ENCODE results near the gene SDHAF2.
"Not testable (repeated sequence)": the region's sequence is repeated elsewhere in the genome, so short reads cannot be mapped to it uniquely, and the experiment has no call there.

SDHAF2 gene

DNA sequence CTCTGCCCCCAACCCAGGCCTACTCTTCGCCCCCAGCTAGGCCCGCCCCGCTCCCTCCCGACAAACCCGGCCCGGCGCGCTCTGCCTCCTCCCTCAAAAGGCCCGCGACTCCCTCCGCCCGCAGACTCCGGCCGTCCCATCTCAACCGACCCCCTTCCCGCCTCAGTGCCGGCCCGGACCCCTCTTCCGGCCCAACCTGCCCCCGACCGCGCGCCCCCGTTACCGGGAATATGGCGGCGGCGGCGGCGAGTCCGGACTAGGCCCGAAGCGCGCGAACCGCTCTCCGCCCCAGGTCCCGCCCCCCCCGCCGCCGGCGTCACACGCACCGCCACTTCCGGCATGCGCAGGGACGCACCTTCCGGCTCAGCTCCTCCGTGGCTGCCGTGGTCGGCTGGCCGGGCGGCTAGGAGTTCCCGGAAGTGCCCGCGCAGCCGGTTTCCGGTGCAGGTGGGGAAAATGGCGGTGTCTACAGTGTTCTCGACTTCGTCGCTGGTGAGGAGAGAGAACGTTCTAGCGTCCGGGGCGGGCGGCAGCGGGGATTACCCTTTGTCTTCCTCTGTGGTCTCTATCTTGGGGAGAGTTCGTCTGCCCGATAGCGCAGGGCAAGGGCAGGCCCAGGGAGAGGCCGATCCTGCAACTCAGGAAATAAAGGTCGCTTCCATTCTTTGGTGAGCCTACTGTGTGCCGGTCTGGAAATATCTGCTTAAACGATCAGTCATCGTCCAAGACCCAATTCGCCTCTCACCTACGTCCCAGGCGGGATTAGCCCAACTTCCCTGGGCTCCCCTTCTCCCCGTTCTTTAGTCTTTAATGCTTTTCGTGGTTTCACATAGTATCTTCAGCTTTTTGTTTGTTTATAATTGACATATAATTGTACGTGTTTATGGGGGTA lies at the start of gene SDHAF2, which contains the start of gene CPSF7:
TSS of gene SDHAF2 (plus strand) at position 434 of the 892 bp plus-strand sequence. CDS start at position 457, 23 bp downstream.
TSS of gene CPSF7 (minus strand) at position 285 of the 892 bp plus-strand sequence. CDS start 740 bp downstream, outside the sequence.
- peak; percentile 92 to 94 for DNase-seq (ENCODE audit: low read depth in 2 of 2, low spot score in 1 of 2)

DNA sequence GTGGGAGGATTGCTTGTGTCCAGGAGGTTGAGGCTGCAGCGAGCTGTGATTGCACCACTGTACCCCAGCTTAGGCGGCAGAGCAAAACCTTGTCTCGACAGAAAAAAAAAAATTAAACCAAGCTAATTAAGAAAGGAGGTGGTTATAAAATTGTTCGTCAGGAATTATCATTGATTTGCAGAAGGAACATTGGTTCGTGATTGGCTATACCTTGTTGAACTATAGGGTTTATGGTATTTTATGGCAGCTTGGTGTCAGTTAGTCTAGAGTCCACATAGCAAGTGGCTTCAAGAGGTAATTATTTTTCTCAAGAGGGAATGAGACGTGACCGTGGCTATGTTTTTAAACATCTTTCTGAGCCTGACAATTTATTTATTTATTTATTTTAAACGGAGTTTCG lies 49.0 kb upstream of the SDHAF2 start:
- no peak for DNase-seq (ENCODE audit: low read depth in 2 of 2, low spot score in 1 of 2)

DNA sequence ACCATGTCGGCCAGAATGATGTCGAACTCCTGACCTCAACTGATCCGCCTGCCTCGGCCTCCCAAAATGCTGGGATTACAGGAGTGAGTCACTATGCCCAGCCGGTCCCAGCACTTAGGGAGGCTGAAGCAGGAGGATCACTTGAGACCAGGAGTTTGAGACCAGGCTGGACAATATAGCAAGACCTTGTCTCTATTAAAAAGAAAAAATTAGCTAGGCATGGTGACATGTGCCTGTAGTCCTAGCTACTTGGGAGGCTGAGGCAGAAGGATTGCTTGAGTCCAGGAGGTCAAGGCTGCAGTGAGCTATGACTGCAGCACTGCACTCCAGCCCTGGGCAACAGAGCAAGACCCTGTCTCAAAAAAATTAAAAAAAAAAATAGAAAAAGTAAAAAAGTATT lies 46.1 kb upstream of the SDHAF2 start:
- not testable (repeated sequence) for DNase-seq (ENCODE audit: low read depth in 2 of 2, low spot score in 1 of 2)

DNA sequence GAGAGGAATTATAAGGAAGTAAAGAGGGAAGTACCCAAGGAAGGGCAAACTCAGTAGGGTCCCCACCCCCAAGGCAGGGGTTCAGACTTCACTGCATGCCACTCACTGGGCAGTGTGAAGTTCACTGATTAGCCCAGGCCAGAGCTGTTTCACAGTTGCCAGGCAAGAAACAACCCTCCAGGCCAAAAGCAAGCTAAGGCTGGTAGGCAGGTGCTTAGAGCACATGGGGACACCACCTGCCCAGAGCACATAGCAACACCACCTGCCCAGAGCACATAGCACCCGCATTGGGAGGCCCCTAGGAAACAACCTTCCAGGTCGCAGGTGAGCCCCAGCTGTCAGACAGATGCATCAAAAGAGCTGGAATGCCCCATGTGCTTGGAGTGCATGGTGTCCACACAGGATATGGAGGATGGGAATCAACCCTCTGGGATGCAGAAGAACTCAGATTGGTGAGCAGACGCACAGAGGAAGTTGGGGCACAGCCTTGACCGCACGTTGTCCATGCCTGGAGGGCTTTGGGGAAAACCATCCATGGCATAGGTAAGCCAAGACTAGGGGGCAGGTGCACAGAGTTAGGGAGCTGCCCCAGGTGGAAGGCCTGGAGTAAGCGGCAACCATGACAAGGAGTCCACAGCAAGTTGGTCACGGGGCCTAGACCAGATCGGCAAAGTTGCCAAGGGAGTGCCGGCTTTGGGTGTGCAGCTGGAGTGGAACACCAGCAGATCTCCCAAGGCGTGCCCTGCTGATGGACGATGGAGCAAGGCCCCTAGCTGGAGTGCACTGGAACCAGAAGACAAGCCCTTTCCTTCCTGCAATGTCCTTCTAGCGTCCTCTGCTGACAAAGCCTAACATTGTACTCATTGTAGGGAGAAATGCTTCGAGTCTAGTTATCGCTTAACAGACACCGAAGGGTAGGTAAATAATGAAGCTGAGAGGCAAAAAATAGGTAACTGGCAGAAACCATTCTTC lies 45.4 kb upstream of the SDHAF2 start:
- DNase-seq (ENCODE audit: low read depth in 2 of 2, low spot score in 1 of 2), result no peak

DNA sequence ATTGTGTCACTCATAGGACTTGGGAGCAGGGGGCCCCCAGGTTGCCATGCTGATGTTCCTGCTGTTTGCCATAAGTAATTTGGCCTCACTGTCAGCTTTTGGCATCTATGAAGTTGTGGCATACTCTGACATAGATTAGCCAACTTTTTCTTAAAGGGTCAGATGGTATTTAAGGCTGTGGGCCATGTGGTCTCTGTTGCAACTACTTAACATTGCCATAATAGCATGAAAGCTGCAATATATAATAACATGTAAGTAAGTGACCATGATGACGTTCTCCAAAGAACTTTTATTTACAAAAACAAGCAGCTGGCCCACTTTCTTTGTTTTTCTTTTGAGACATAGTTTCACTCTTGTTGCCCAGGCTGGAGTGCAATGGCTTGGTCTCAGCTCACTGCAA lies 39.8 kb upstream of the SDHAF2 start:
- no peak for DNase-seq (ENCODE audit: low read depth in 2 of 2, low spot score in 1 of 2)

DNA sequence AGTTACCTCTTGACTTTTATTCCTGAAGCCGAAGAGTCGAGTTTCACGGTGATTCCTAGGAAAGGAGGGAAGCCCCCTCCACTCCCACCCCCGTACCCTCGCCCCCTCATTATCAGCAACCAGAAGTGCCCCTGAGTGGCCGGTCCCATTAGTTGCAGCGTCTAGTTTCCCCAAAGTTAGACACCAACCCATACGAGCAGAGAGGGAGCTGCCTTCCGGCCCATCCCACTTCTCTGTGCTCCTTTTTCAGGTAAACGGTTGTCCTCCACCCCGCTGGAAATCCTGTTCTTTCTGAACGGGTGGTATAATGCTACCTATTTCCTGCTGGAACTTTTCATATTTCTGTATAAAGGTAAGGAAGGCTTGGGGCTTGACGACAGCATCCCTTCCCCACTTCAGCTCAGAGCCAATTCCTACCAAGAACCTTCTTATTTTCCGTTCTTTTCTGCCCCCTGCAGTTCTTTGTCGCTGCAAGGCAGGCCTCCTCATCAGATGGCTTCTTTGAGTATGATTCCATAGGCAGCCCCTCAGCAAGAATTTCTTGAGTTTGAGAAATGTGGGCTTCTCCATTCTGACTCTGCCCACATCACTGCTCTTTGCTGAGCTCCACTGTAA lies 36.8 kb upstream of the SDHAF2 start:
- no peak for DNase-seq (ENCODE audit: low read depth in 2 of 2, low spot score in 1 of 2)

DNA sequence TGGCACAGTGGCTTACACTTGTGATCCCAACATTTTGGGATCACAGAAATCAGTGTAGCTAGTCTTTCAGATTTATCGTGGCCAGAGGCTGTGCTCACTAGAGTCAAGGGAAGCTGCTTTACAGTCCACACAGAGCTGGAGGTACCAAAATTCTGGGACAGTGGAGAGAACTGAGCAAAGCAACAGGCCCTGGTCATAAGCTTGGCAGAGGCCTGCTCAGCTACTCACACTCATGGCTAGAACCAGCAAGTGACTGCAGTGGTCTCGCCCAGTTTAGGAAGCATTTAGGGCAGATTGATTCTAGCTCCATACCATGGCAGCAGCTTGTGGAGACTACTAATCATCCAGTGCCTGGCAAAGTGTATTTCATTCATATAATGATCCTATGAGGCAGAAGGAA lies 28.8 kb upstream of the SDHAF2 start:
- no peak for DNase-seq (ENCODE audit: low read depth in 2 of 2, low spot score in 1 of 2)

DNA sequence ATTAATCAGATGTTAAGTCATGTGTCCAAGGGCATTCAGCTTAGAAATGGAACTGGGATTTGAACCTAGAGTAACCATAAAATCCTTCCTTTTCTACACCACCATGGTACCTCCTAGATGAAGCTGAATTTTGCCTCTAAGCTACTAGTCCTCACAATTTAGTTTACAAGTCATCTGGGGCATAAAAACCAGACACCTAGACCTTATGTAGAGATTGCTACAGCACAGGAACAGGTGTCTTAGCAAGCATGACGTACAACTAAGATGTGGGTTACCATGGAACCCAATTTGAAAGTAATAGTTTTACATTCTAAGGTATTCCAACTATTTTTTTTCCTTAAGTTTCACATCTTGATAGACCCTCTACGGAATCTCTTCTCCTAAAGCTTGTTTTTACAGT lies 28.4 kb upstream of the SDHAF2 start:
- no peak for DNase-seq (ENCODE audit: low read depth in 2 of 2, low spot score in 1 of 2)

DNA sequence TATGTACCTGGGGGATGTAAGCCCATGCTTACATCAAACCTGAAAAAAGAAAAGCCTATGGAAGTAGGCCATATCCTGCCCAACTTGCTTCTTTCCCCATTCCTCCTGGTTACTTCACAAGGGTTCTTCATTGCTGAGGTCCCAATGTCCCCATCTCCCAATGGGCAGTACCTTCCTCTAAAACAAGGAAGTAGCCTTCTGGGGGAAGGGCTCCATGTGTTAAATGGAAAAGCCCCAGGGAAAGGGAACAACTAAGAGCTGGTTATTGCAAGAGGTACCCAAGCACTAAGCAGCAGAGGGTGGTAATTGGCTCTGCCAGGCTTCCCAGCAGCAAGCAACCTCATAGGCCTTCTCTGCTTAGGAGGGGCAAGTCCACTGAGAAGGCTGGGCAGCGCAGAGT lies 26.3 kb upstream of the SDHAF2 start:
- DNase-seq (ENCODE audit: low read depth in 2 of 2, low spot score in 1 of 2), result no peak

DNA sequence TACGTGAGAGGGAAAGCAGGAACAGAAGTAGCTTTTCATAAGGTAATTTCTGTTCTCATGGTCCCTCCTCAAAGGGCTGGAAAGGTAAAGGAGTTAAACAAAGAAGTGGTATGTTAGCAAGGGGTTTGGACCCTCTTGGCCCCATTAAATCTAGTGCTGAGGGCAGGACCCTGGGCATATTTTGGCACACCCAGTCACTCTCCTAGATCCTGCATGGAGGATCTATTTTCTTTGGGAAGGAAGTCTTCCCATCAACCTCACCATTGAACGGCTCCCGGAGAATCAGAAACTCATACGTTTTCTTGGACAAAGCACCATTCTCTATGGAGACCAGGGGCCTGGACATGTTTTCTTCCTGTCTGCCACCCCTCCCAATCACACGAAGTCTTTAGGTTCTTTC lies 25.8 kb upstream of the SDHAF2 start:
- DNase-seq (ENCODE audit: low read depth in 2 of 2, low spot score in 1 of 2), result no peak

DNA sequence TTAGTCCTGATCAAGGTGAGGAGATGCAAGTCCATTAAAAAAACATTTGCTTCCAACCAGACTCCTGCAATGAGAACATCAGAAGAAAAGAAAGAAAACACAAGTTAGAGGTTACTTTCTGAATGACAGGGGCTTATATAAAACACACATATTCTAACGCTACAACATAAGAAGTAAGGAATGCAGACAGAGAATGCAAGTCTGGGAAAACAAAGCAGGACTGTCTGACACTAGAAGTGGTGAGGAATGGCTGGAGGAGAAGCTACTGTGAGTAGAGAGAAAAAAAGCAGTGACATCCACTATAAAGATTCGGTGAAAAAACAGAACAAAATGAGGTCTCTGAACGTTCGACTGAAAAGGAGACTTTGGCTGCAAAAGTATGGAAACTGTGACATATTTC lies 25.3 kb upstream of the SDHAF2 start:
- DNase-seq (ENCODE audit: low read depth in 2 of 2, low spot score in 1 of 2), result no peak

DNA sequence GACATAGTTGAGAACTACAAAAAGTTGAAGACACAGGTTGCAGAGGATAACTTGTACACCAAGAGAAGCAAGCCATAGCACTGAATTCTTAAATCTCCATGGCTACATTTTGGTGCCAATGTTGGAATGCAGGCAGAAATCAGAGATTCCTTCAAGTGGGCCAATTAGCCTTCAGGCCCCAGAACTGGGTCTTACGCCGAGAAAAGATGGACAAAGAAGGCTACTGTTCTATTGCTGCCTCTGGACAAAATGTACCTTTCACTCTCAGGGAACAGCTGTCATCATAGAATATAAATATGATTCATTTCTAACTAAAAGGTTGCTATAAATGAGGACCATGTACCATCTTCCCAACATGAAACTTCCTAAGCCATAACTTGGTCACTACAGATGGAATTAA lies 23.9 kb upstream of the SDHAF2 start:
- no peak for DNase-seq (ENCODE audit: low read depth in 2 of 2, low spot score in 1 of 2)

DNA sequence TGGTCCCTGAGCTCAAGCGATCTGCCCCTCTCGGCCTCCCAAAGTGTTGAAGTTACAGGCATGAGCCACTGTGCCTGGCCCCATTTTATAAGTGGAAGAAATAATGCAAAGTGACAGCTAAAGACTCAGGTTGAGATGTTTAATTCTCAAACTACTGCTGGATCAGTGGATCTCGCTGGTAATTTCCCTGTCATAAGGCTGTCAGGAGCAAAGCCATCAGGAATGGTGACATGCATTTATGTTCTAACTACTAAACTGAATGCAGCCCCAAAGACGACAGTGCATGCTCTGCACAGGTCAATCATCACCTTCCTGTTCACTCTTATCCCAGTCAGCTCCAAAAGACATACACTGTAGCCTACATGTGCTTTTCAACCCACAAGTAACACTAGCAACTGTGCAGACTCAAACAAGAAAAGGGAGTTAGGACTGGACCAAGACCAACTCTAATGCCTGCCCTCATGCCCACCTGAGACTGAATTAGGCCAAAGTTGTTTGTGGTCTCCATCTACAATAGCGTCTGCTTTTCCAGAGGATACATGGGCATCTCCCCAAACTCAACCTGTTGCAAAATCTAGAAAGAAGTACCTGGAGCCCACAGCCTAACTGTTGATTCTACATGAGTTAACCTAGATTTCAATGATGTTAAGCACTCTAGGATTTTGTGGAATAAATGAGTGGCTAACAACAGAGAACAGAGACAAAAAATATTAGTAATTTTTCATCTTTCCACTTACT lies 22.8 kb upstream of the SDHAF2 start:
- no peak for DNase-seq (ENCODE audit: low read depth in 2 of 2, low spot score in 1 of 2)

DNA sequence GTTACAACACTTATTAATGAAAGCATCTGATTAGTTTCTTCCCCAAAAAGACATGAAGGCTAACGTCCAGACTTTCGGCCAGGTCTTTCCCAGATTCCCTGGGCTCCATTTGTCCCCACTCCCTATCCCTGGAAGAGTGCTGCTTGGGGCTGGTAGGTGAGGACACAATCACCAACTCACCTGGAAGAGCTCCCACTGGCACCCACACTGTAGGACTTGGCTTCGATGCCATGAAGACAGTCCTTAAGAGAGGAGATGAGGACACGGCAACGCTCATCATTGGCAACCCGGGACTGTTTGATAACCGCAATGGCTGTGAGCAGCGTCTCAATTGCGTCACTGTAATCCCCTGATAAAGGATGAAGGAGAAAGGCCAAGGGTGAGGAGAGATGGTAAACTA lies 18.3 kb upstream of the SDHAF2 start:
- DNase-seq (ENCODE audit: low read depth in 2 of 2, low spot score in 1 of 2), result no peak

DNA sequence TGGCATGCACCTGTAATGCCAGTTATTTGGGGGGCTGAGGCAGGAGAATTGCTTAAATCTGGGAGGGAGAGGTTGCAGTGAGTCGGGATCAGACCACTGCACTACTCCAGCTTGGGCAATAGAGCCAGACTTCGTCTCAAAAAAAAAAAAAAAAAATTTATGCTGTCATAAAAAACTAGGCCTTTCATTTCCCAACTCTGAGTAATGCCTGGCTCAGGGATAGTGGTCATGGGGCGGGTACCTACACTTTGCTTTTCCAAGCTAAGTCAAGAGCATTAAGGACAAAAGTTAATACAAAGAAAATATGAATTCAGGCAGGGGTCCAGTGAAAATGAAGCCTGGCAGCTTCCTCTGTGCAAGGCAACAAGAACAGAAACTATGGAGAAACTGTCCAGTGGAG lies 16.4 kb upstream of the SDHAF2 start:
- no peak for DNase-seq (ENCODE audit: low read depth in 2 of 2, low spot score in 1 of 2)

DNA sequence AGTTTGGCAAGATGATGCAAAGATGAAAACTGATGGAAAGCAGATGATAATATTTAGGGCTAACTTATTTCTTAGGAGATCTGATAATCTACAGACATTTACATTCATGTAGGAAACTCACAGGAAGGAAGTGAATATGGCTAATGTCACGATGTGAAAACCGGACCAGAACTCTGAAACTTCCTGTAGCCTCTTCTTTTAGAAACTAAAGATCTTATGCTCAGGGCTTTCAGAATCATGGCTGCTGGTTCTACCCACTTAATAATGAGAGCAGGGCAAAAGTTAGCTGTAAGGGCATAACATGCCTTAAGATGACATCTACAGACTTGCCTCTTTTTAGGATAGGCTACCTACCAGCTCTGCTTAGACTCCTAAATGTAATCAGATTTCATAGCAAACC lies 15.4 kb upstream of the SDHAF2 start:
- DNase-seq (ENCODE audit: low read depth in 2 of 2, low spot score in 1 of 2), result no peak

DNA sequence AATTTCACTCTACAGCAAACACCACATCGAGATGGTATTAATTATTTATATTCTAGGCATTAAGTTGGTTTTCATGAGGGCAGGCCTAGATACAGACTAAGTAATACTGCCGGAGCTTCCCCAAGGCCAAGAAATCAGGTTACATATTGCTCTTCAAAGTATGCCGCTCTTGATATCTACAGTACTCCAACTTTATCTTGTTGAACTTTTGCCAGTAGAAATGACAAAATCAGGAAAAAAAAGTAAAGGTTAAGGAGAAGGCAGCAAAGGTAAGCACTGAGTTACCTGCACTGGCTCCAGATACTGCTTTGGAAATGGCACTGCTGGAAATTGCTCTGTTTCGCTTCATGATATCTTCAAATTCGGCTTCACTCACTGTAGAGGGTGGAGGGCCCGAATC lies 14.5 kb upstream of the SDHAF2 start:
- DNase-seq (ENCODE audit: low read depth in 2 of 2, low spot score in 1 of 2), result no peak

DNA sequence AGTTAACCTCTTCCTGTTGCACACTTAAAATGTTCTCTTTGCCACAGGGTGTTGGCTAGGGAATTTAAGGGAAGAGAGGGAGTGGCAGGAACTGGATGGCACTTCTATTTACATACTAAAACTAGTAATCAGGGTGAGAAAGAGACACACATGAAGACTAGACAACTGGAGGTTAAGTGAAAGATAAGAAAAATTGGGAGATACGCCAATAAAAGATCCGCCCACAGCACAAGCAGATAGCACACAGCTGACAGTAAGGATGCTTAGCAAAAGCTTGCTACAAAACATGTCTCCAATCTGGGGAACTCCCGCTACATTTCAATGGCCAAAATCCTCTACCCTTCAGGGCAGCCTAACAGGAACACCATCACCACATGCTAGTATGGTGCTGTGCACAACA lies 13.0 kb upstream of the SDHAF2 start:
- DNase-seq (ENCODE audit: low read depth in 2 of 2, low spot score in 1 of 2), result no peak

DNA sequence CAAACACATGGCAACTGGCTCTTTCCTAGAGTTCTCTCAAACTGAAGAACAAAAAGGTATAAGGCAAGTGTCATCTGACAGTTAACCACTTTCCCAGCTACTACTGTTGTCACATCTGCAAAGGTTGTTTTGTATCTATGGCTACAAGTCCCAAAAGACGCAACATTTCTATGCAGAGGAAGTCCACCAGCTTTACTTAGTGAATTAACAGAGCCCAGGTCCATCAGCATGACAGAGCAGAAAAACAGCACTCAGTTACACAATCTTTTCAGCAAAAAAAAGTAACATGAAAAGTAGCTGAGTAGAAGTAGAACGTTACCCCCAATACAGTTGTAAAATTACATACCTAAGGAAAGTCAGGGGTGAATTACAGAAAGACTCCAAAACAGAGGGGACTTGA lies 12.3 kb upstream of the SDHAF2 start:
- DNase-seq (ENCODE audit: low read depth in 2 of 2, low spot score in 1 of 2), result no peak

DNA sequence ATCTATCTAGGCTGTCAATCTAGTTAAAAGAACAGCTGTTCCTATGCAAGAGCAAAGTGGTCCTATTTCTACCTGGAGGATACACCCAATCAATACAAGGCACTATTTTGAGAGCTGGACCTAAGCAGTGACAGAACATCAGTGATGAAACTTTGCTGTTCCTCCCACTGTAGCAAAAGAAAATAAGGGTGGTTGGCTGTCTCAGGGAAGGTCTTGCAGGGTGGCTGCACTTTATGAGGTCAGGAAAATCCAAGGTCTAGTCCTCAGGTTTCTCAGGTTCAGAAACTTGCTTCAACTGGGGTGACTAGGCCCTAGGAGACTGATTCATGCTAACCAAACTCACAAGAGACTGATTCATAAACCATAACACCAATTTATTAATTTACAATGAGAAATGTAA lies 11.8 kb upstream of the SDHAF2 start:
- no peak for DNase-seq (ENCODE audit: low read depth in 2 of 2, low spot score in 1 of 2)

DNA sequence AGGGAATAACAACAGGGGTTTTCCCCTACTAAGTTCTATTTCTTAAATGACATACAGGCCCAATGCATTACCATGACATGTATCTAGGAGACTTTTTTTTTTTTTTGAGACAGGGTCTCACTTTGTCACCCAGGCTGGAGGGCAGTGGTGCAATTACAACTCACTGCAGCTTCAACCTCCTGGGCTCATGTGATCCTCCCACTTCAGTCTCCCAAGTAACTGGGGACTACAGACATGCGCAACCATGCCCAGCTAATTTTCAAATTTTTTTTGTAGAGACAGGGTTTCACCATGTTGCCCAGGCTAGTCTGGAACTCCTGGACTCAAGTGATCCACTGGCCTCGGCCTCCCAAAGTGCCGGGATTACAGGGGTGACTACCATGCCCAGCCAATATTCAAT lies 7.7 kb upstream of the SDHAF2 start:
- DNase-seq (ENCODE audit: low read depth in 2 of 2, low spot score in 1 of 2), result no peak
